Pancreas (tissue), 10 donors: Measurements from ENCODE around the gene LBHD2. TPM values are rescaled to one million over a fixed set of nuclear protein-coding genes. Genes with fewer than 3 reads are reported as not detected.

ENCODE experiments used
- ATAC-seq, 4 donors: fragments of 200-7000 bp; cut with Tn5 transposase; one replicate each; pipeline versions ENCODE4 v1.8.0 to v1.9.1; 2020; ENCODE audit warnings: mild to moderate bottlenecking in 4 of 4, moderate library complexity in 4 of 4
- DNase-seq, 6 donors: peaks; one replicate each; pipeline ENCODE4 v3.0.0-alpha.2; 2020
- FAIRE-seq: peaks from 2 replicates; lab custom pipeline; 2012; peaks lifted over from hg19 to GRCh38; lab: Jason Lieb, UNC
- H3K27ac ChIP-seq, 4 donors: fragments of 200-600 bp; sonication (generic); 1 replicate in 3 of 4; 2 replicates in 1 of 4; pipeline versions ENCODE4 v1.5.0 to v1.8.0; 2020
- H3K27me3 ChIP-seq, 4 donors: fragments of 200-600 bp; one replicate each; pipeline ENCODE4 v1.8.0; 2021
- H3K36me3 ChIP-seq, 3 donors: fragments of 200-600 bp; sonication (generic) in 1 of 3; one replicate each; pipeline versions ENCODE4 v1.5.0 to v1.8.0; 2020 to 2021
- H3K4me1 ChIP-seq, 3 donors: fragments of 200-600 bp; one replicate each; pipeline ENCODE4 v1.8.0; 2021
- H3K4me3 ChIP-seq, 4 donors: fragments of 200-600 bp; sonication (generic) in 2 of 4; one replicate each; pipeline versions ENCODE4 v1.5.0 to v1.8.0; 2020 to 2021
- H3K9me3 ChIP-seq, 4 donors: fragments of 200-600 bp; one replicate each; pipeline ENCODE4 v1.8.0; 2021
- CTCF ChIP-seq, 4 donors: fragments of 200-600 bp; sonication (generic) in 3 of 4; IDR thresholded peaks; one replicate each; pipeline versions ENCODE4 v1.5.0 to v1.8.0; 2021; ENCODE audit warnings: antibody characterized with exemption in 4 of 4
- WGBS, 2 donors: extraction: QIAGEN DNeasy Blood & Tissue Kit; methylation state at CpG; one replicate each; pipeline ENCODE4 v1.1.7; 2013; 5-methylcytosine and 5-hydroxymethylcytosine counted together
- intact Hi-C, 3 donors: fragments of 100-400 bp; cut with DNase I; formaldehyde crosslinking; loops; one replicate each; pipeline versions ENCODE4 v1.11.1 to v1.14.2; 2022
- polyA plus RNA-seq, 2 donors: library from polyadenylated mRNA; stranded (reverse); fragments of 200-250 nt; gene quantifications; one replicate each; pipeline ENCODE4 v1.2.3, GENCODE V29; 2013
- total RNA-seq, 6 donors: library from RNA; stranded (reverse); fragmentation: NEBNext Ultra II Directional in 4 of 6; extraction: Animal tissue kit (Norgen Biotek cat#: 25700) in 4 of 6; gene quantifications; one replicate each; pipeline versions ENCODE4 v1.2.1 to v1.2.4, GENCODE V29; 2021 to 2023
- donor health status: healthy with polysubstance abuse.
- donor health status: DM: no; HTN: no; CAD: no; lungs with moderate emphysema.
- donor health status: DM: no; HTN: no; CAD: no.
- donor health status: control.
- donor health status: control.
- donor health status: Bipolar disorder and iron deficiency.
- donor health status: DM: yes; HTN: yes; CAD: no.
- donor health status: DM: no; HTN: no; CAD: no.
- donor health status: DM: no; HTN: no; CAD: no.
- donor health status: DM: yes; HTN: yes; CAD: no.

LBHD2 gene
- total and polyA plus RNA-seq, 8 donors, result not detected

GRCh38 chr14:103086771-103087342 is 2.8 kb downstream of the LBHD2 start:
- no peak for TF ChIP-seq CTCF (IDR thresholded peaks at IDR 0.05)
- intact Hi-C loops, result loop anchor here in 1 of 3 donors (10.0 kb wide), 1 partner anchor 198 kb away; no protein-coding TSS in a partner anchor
- DNase-seq, result peak in 2 of 6 donors; percentile 45 to 53
- no peaks in the 10 kb centered on the region for H3K4me1 ChIP-seq
- no peak overlapping the region for H3K27ac ChIP-seq
- no peaks in the 10 kb centered on the region for H3K36me3 ChIP-seq
- H3K4me3 ChIP-seq, result no peak overlapping the region
- no peaks in the 10 kb centered on the region for H3K27me3 ChIP-seq
- FAIRE-seq, result no peak
- ATAC-seq, result no peak
- H3K9me3 ChIP-seq, result no peaks in the 10 kb centered on the region
- WGBS, 2 donors, result 60 to 82% methylated on average over 8 of the region's 8 CpGs

GRCh38 chr14:103087343-103087835 is 3.4 kb downstream of the LBHD2 start:
- Histone ChIP-seq H3K4me1 (no peaks in the 10 kb centered on the region), H3K27me3 (no peaks in the 10 kb centered on the region), H3K27ac (no peak overlapping the region), H3K36me3 (no peaks in the 10 kb centered on the region), H3K4me3 (no peak overlapping the region), H3K9me3 (no peaks in the 10 kb centered on the region)
- intact Hi-C loops, result loop anchor here in 1 of 3 donors (10.0 kb wide), 1 partner anchor 197 kb away; no protein-coding TSS in a partner anchor
- DNase-seq (peak in 1 of 6 donors; percentile 58), FAIRE-seq (no peak), ATAC-seq (no peak)
- TF ChIP-seq CTCF (IDR thresholded peaks at IDR 0.05), result no peak
- WGBS, 2 donors, result 56 to 59% methylated on average over 13 of the region's 13 CpGs

- Histone ChIP-seq H3K9me3 (no peaks in the 10 kb centered on the region), H3K36me3 (no peaks in the 10 kb centered on the region), H3K4me1 (no peaks in the 10 kb centered on the region), H3K27ac (no peak overlapping the region), H3K27me3 (no peaks in the 10 kb centered on the region), H3K4me3 (no peak overlapping the region)
- no peak for FAIRE-seq
- intact Hi-C loops, result loop anchor here in 1 of 3 donors (10.0 kb wide), 1 partner anchor 196 kb away; no protein-coding TSS in a partner anchor
- no peak for TF ChIP-seq CTCF (IDR thresholded peaks at IDR 0.05)
- no peak for ATAC-seq
- peak in 1 of 6 donors; percentile 59 for DNase-seq
- 87 to 94% methylated on average over 6 of the region's 6 CpGs for WGBS, 2 donors
These were observed 4.9 kb downstream of the LBHD2 start for GRCh38 chr14:103088921-103089320.

GRCh38 chr14:103089386-103090335 is 5.7 kb downstream of the LBHD2 start:
- FAIRE-seq (no peak), ATAC-seq (no peak), DNase-seq (peak in 2 of 6 donors; percentile 29 to 74)
- H3K4me3 ChIP-seq, result no peak overlapping the region
- WGBS, 2 donors, result 88 to 89% methylated on average over 28 of the region's 28 CpGs
- no peak for TF ChIP-seq CTCF (IDR thresholded peaks at IDR 0.05)
- no peaks in the 10 kb centered on the region for H3K27me3 ChIP-seq
- no peaks in the 10 kb centered on the region for H3K36me3 ChIP-seq
- H3K27ac ChIP-seq, result no peak overlapping the region
- intact Hi-C loops, result loop anchor here in 1 of 3 donors (10.0 kb wide), 1 partner anchor 195 kb away; no protein-coding TSS in a partner anchor
- no peaks in the 10 kb centered on the region for H3K9me3 ChIP-seq
- H3K4me1 ChIP-seq, result no peaks in the 10 kb centered on the region
